Mesendoderm (in vitro differentiated cells): ENCODE results near the gene KXD1.

Experiments used
- DNase-seq: peaks from one replicate; pipeline ENCODE4 v3.0.0; 2013
- H2AK5ac ChIP-seq: 2 replicates; pipeline ENCODE4 v1.6.1; 2013; ENCODE audit warnings: low read length, inconsistent platforms
- H2BK120ac ChIP-seq: 2 replicates; pipeline ENCODE4 v1.6.1; 2013; ENCODE audit warnings: low read depth, mild to moderate bottlenecking, low read length, moderate library complexity, mixed read lengths
- H2BK15ac ChIP-seq: replicated peaks from 2 replicates; pipeline ENCODE4 v1.6.1; 2013; ENCODE audit warnings: low read depth, mild to moderate bottlenecking, moderate library complexity
- H2BK5ac ChIP-seq: 2 replicates; pipeline ENCODE4 v1.6.1; 2013; ENCODE audit warnings: low read length, inconsistent platforms
- H3K18ac ChIP-seq: 2 replicates; pipeline ENCODE4 v1.6.1; 2013; ENCODE audit warnings: mild to moderate bottlenecking, low read length, mixed read lengths
- H3K23ac ChIP-seq: one replicate; pipeline ENCODE4 v1.6.1; 2013; ENCODE audit warnings: low read length
- H3K27ac ChIP-seq: 2 replicates; pipeline ENCODE4 v1.5.1; 2013; ENCODE audit warnings: low read depth, mild to moderate bottlenecking, inconsistent platforms, low read length, moderate library complexity
- H3K27me3 ChIP-seq: 2 replicates; pipeline ENCODE4 v1.6.1; 2013; ENCODE audit warnings: low read length, control low read depth, mild to moderate bottlenecking, inconsistent platforms; ENCODE audit not compliant: insufficient read depth, poor library complexity
- H3K36me3 ChIP-seq: 2 replicates; pipeline ENCODE4 v1.6.1; 2013; ENCODE audit warnings: low read length, inconsistent platforms; ENCODE audit not compliant: control insufficient read depth, insufficient read depth
- H3K4ac ChIP-seq: one replicate; pipeline ENCODE4 v1.6.1; 2013; ENCODE audit warnings: low read depth, mild to moderate bottlenecking, low read length, moderate library complexity
- H3K4me1 ChIP-seq: 2 replicates; pipeline ENCODE4 v1.6.1; 2013; ENCODE audit warnings: low read depth, low read length, inconsistent platforms; ENCODE audit not compliant: control insufficient read depth
- H3K4me2 ChIP-seq: 2 replicates; pipeline ENCODE4 v1.6.1; 2013; ENCODE audit warnings: low read length
- H3K4me3 ChIP-seq: 2 replicates; pipeline ENCODE4 v1.5.1; 2013; ENCODE audit warnings: mild to moderate bottlenecking, low read length
- H3K56ac ChIP-seq: one replicate; pipeline ENCODE4 v1.6.1; 2013; ENCODE audit warnings: low read length
- H3K79me1 ChIP-seq: 2 replicates; pipeline ENCODE4 v1.6.1; 2013; ENCODE audit warnings: low read length, inconsistent platforms
- H3K79me2 ChIP-seq: 2 replicates; pipeline ENCODE4 v1.6.1; 2013; ENCODE audit warnings: mild to moderate bottlenecking, low read length; ENCODE audit not compliant: control insufficient read depth, insufficient read depth
- H3K9ac ChIP-seq: 2 replicates; pipeline ENCODE4 v1.6.1; 2013; ENCODE audit warnings: low read length, inconsistent platforms
- H4K5ac ChIP-seq: one replicate; pipeline ENCODE4 v1.6.1; 2013; ENCODE audit warnings: low read length
- H4K8ac ChIP-seq: one replicate; pipeline ENCODE4 v1.6.1; 2013; ENCODE audit warnings: low read depth, mild to moderate bottlenecking, control low read depth, low read length, moderate library complexity
- WGBS: extraction: QIAGEN DNeasy Blood & Tissue Kit; methylation state at CpG from one replicate; pipeline ENCODE4 v1.1.7; 2013; ENCODE audit warnings: low lambda C conversion rate, missing lambda C conversion rate; ENCODE audit not compliant: insufficient coverage; ENCODE audit errors: extremely low coverage; 5-methylcytosine and 5-hydroxymethylcytosine counted together

KXD1 gene

GRCh38 chr19:18574691-18575291, 17.1 kb downstream of the KXD1 start:
- peaks cover 19% of the 10 kb centered on the region for H3K79me2 ChIP-seq
- peaks cover 19% of the 10 kb centered on the region for H3K79me1 ChIP-seq
- H3K4ac ChIP-seq = no peak overlapping the region
- peaks cover 4% of the 10 kb centered on the region for H3K4me1 ChIP-seq
- no peaks in the 10 kb centered on the region for H3K27me3 ChIP-seq
- H2BK15ac ChIP-seq = no peak overlapping the region
- H3K4me3 ChIP-seq = no peak overlapping the region
- no peak overlapping the region for H3K4me2 ChIP-seq
- DNase-seq = no peak
- no peak overlapping the region for H2AK5ac ChIP-seq
- H2BK120ac ChIP-seq = no peak overlapping the region
- H3K9ac ChIP-seq = no peak overlapping the region
- H4K5ac ChIP-seq = no peak overlapping the region
- no peak overlapping the region for H3K18ac ChIP-seq
- H3K27ac ChIP-seq = no peak overlapping the region
- WGBS = no CpG with 5 or more reads among the region's 18 CpGs
- peaks cover 21% of the 10 kb centered on the region for H3K36me3 ChIP-seq
- no peak overlapping the region for H3K56ac ChIP-seq
- no peak overlapping the region for H3K23ac ChIP-seq
- no peak overlapping the region for H4K8ac ChIP-seq
- no peak overlapping the region for H2BK5ac ChIP-seq

GRCh38 chr19:18576383-18576782, 18.7 kb downstream of the KXD1 start:
- Histone ChIP-seq H3K23ac (no peak overlapping the region), H2BK120ac (no peak overlapping the region), H3K79me2 (peaks cover 19% of the 10 kb centered on the region), H4K8ac (no peak overlapping the region), H3K4me3 (no peak overlapping the region), H2BK15ac (no peak overlapping the region), H3K56ac (no peak overlapping the region), H3K4me1 (peaks cover 4% of the 10 kb centered on the region), H2BK5ac (no peak overlapping the region), H3K18ac (no peak overlapping the region), H3K4me2 (no peak overlapping the region), H4K5ac (no peak overlapping the region), H3K27me3 (no peaks in the 10 kb centered on the region), H2AK5ac (no peak overlapping the region), H3K27ac (no peak overlapping the region), H3K9ac (no peak overlapping the region), H3K4ac (no peak overlapping the region), H3K36me3 (peaks cover 21% of the 10 kb centered on the region), H3K79me1 (peaks cover 19% of the 10 kb centered on the region)
- DNase-seq = no peak
- WGBS = no CpG with 5 or more reads among the region's 8 CpGs

- Histone ChIP-seq H2BK5ac (no peak overlapping the region), H2BK15ac (no peak overlapping the region), H2BK120ac (no peak overlapping the region), H3K27ac (no peak overlapping the region), H3K18ac (no peak overlapping the region), H3K36me3 (peaks cover 21% of the 10 kb centered on the region), H3K79me1 (peaks cover 19% of the 10 kb centered on the region), H3K4ac (no peak overlapping the region), H3K79me2 (peaks cover 12% of the 10 kb centered on the region), H3K56ac (no peak overlapping the region), H2AK5ac (no peak overlapping the region), H3K27me3 (no peaks in the 10 kb centered on the region), H3K4me3 (no peak overlapping the region), H3K23ac (no peak overlapping the region), H3K9ac (no peak overlapping the region), H4K5ac (no peak overlapping the region), H3K4me2 (no peak overlapping the region), H4K8ac (no peak overlapping the region), H3K4me1 (peaks cover 4% of the 10 kb centered on the region)
- no peak for DNase-seq
- WGBS = no CpG with 5 or more reads among the region's 21 CpGs
These were observed 19.8 kb downstream of the KXD1 start for GRCh38 chr19:18577365-18577914.

- H3K79me2 ChIP-seq = no peaks in the 10 kb centered on the region
- H3K4me2 ChIP-seq = no peak overlapping the region
- H3K9ac ChIP-seq = no peak overlapping the region
- no peak overlapping the region for H4K5ac ChIP-seq
- no peak overlapping the region for H3K27ac ChIP-seq
- H3K27me3 ChIP-seq = no peaks in the 10 kb centered on the region
- H3K79me1 ChIP-seq = peaks cover 2% of the 10 kb centered on the region
- no peak overlapping the region for H3K56ac ChIP-seq
- H2BK120ac ChIP-seq = no peak overlapping the region
- no peak overlapping the region for H4K8ac ChIP-seq
- no peak overlapping the region for H3K4ac ChIP-seq
- no peak overlapping the region for H3K4me3 ChIP-seq
- no peak overlapping the region for H2BK5ac ChIP-seq
- H3K23ac ChIP-seq = no peak overlapping the region
- DNase-seq = no peak
- H3K4me1 ChIP-seq = no peaks in the 10 kb centered on the region
- H3K36me3 ChIP-seq = peaks cover 9% of the 10 kb centered on the region
- H2AK5ac ChIP-seq = no peak overlapping the region
- no peak overlapping the region for H2BK15ac ChIP-seq
- WGBS = no CpG with 5 or more reads among the region's 7 CpGs
- H3K18ac ChIP-seq = no peak overlapping the region
These were observed 22.6 kb downstream of the KXD1 start for GRCh38 chr19:18580311-18580710.

- Histone ChIP-seq H3K56ac (no peak overlapping the region), H3K79me2 (no peaks in the 10 kb centered on the region), H3K4me2 (no peak overlapping the region), H3K79me1 (peaks cover 2% of the 10 kb centered on the region), H3K4me1 (peaks cover 3% of the 10 kb centered on the region), H2BK120ac (no peak overlapping the region), H3K4me3 (no peak overlapping the region), H3K4ac (no peak overlapping the region), H4K5ac (no peak overlapping the region), H3K23ac (no peak overlapping the region), H3K9ac (no peak overlapping the region), H3K36me3 (peaks cover 3% of the 10 kb centered on the region), H2AK5ac (no peak overlapping the region), H2BK5ac (no peak overlapping the region), H3K27ac (no peak overlapping the region), H4K8ac (no peak overlapping the region), H3K27me3 (no peaks in the 10 kb centered on the region), H2BK15ac (no peak overlapping the region), H3K18ac (no peak overlapping the region)
- no peak for DNase-seq
- no CpG with 5 or more reads among the region's 2 CpGs for WGBS
These were observed 28.6 kb downstream of the KXD1 start for GRCh38 chr19:18586306-18586705.

DNA sequence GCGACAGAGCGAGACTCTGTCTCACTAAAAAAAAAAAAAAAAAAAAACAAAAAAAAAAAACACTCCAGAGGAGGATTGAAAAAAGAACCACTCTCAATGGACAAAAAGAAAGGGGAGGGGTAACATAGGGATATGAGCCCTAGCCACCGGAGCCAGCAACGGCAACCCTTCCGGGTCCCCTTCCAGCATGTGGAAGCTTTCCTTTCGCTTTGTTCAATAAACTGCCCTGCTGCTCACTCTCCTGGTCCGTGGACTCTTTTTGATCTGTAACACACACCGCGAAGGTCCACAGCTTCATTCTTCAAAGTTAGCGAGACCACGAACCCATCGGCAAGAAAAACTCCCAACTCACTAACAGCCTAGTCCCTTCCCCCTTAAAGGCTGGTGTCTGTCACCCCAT, 29.9 kb downstream of the KXD1 start:
- DNase-seq = no peak
- no peak overlapping the region for H3K4me3 ChIP-seq
- WGBS = no CpG with 5 or more reads among the region's 12 CpGs

More for the DNA sequence above, 29.9 kb downstream of the KXD1 start:
- no peak overlapping the region for H2BK120ac ChIP-seq
- no peak overlapping the region for H3K27ac ChIP-seq
- peaks cover 3% of the 10 kb centered on the region for H3K36me3 ChIP-seq
- H3K27me3 ChIP-seq = no peaks in the 10 kb centered on the region
- peak overlapping the region; percentile 100 for H3K56ac ChIP-seq
- H2BK15ac ChIP-seq = no peak overlapping the region
- H3K23ac ChIP-seq = no peak overlapping the region
- no peak overlapping the region for H3K9ac ChIP-seq
- H2AK5ac ChIP-seq = no peak overlapping the region
- H3K18ac ChIP-seq = no peak overlapping the region
- peaks cover 2% of the 10 kb centered on the region for H3K79me1 ChIP-seq
- H3K4ac ChIP-seq = no peak overlapping the region
- no peak overlapping the region for H2BK5ac ChIP-seq
- H3K4me2 ChIP-seq = no peak overlapping the region
- no peak overlapping the region for H4K5ac ChIP-seq
- no peak overlapping the region for H4K8ac ChIP-seq
- no peaks in the 10 kb centered on the region for H3K79me2 ChIP-seq
- H3K4me1 ChIP-seq = peaks cover 3% of the 10 kb centered on the region
